Neural cell (in vitro differentiated cells): ENCODE data around the gene MRRF. TPM values are rescaled to one million over a fixed set of nuclear protein-coding genes. Genes with fewer than 3 reads are reported as not detected.

Experiments
- H2AFZ ChIP-seq: fragments of 200-600, 300-800 bp; sonication (generic), shearing (Covaris generic); 2 replicates; pipeline ENCODE4 v1.6.0; 2014; ENCODE audit warnings: low read depth, mild to moderate bottlenecking, antibody characterized with exemption, low read length, moderate library complexity
- H3F3A ChIP-seq: fragments of 200-600 bp; shearing (Covaris generic); 2 replicates; pipeline ENCODE4 v1.6.1; 2016; ENCODE audit warnings: mild to moderate bottlenecking, moderate library complexity, mixed read lengths, antibody characterized with exemption, low read length; ENCODE audit not compliant: insufficient read depth, poor library complexity, severe bottlenecking
- H3K27ac ChIP-seq: fragments of 200-600, 300-800 bp; sonication (generic), shearing (Covaris generic); 2 replicates; pipeline ENCODE4 v1.5.1; 2014; ENCODE audit warnings: mild to moderate bottlenecking, low read length, moderate library complexity
- H3K27me3 ChIP-seq: fragments of 300-800, 200-600 bp; sonication (generic), shearing (Covaris generic); 2 replicates; pipeline ENCODE4 v1.6.0; 2014; ENCODE audit warnings: mild to moderate bottlenecking, low read depth, low read length, moderate library complexity; ENCODE audit not compliant: insufficient read depth
- H3K36me3 ChIP-seq: fragments of 300-800, 200-600 bp; sonication (generic), shearing (Covaris generic); 2 replicates; pipeline ENCODE4 v1.5.1; 2014; ENCODE audit warnings: mild to moderate bottlenecking, antibody characterized with exemption, low read length, moderate library complexity; ENCODE audit not compliant: insufficient read depth
- H3K4me2 ChIP-seq: fragments of 300-800, 200-600 bp; sonication (generic), shearing (Covaris generic); 2 replicates; pipeline ENCODE4 v1.6.0; 2014; ENCODE audit warnings: mild to moderate bottlenecking, low read length
- H3K4me3 ChIP-seq: fragments of 300-800, 200-600 bp; sonication (generic), shearing (Covaris generic); 2 replicates; pipeline ENCODE4 v1.5.1; 2014; ENCODE audit warnings: mild to moderate bottlenecking, low read length, moderate library complexity
- H3K79me2 ChIP-seq: fragments of 200-600 bp; shearing (Covaris generic); replicated peaks from 2 replicates; pipeline ENCODE4 v1.6.0; 2014; ENCODE audit warnings: mild to moderate bottlenecking, low read length, moderate library complexity; ENCODE audit not compliant: insufficient read depth
- H3K9ac ChIP-seq: fragments of 300-800, 200-600 bp; sonication (generic), shearing (Covaris generic); 2 replicates; pipeline ENCODE4 v1.6.1; 2016; ENCODE audit warnings: mild to moderate bottlenecking, low read length, mixed read lengths
- H3K9me2 ChIP-seq: fragments of 200-600 bp; shearing (Covaris generic); 2 replicates; pipeline ENCODE4 v1.6.1; 2016; ENCODE audit warnings: mild to moderate bottlenecking, low read length, mixed read lengths; ENCODE audit not compliant: insufficient read depth
- H3K9me3 ChIP-seq: fragments of 200-600, 300-800 bp; sonication (generic), shearing (Covaris generic); 2 replicates; pipeline ENCODE4 v1.6.1; 2016; ENCODE audit warnings: mild to moderate bottlenecking, mixed run types, low read length, moderate library complexity, mixed read lengths
- H4K20me1 ChIP-seq: fragments of 200-600 bp; shearing (Covaris generic); 2 replicates; pipeline ENCODE4 v1.6.1; 2016; ENCODE audit warnings: mild to moderate bottlenecking, mixed run types; ENCODE audit not compliant: insufficient read depth
- EP300 ChIP-seq: fragments of 450-650 bp; conservative IDR thresholded peaks from 2 replicates; pipeline ENCODE4 v1.6.1; 2014; ENCODE audit warnings: antibody characterized with exemption, mild to moderate bottlenecking, moderate library complexity; ENCODE audit not compliant: poor library complexity, severe bottlenecking
- EZH2 ChIP-seq: fragments of 200-600, 300-800 bp; shearing (Covaris generic), sonication (generic); IDR thresholded peaks from 2 replicates; pipeline ENCODE4 v1.6.1; 2014; ENCODE audit warnings: antibody characterized with exemption, low read length, borderline replicate concordance, mild to moderate bottlenecking; ENCODE audit not compliant: insufficient read depth, poor library complexity, severe bottlenecking
- MXI1 ChIP-seq: fragments of 450-650 bp; conservative IDR thresholded peaks from 2 replicates; pipeline ENCODE4 v1.6.1; 2014; ENCODE audit warnings: antibody characterized with exemption, mild to moderate bottlenecking; ENCODE audit not compliant: poor library complexity, severe bottlenecking
- POLR2AphosphoS5 ChIP-seq: IDR thresholded peaks from 2 replicates; pipeline ENCODE4 v1.6.1; 2012
- RAD21 ChIP-seq: fragments of 450-650 bp; conservative IDR thresholded peaks from 2 replicates; pipeline ENCODE4 v1.6.1; 2014; ENCODE audit warnings: antibody characterized with exemption, mild to moderate bottlenecking, moderate library complexity
- SMC3 ChIP-seq: fragments of 450-650 bp; conservative IDR thresholded peaks from 2 replicates; pipeline ENCODE4 v1.6.1; 2014; ENCODE audit warnings: antibody characterized with exemption, mild to moderate bottlenecking, moderate library complexity; ENCODE audit not compliant: poor library complexity
- TAF1 ChIP-seq: IDR thresholded peaks from 2 replicates; pipeline ENCODE4 v1.6.1; 2012; ENCODE audit warnings: low read depth
- polyA plus RNA-seq: library from polyadenylated mRNA; depleted of rRNA; stranded (reverse); fragments of >200 nt; gene quantifications from 2 replicates; pipeline ENCODE4 v1.2.3, GENCODE V29; 2014
- TF ChIP-seq, protein P1 (sequence below): IDR thresholded peaks from 2 replicates; pipeline ENCODE4 v1.6.1; 2012; ENCODE audit warnings: borderline replicate concordance
- TF ChIP-seq, protein P2 (sequence below): fragments of 450-650 bp; IDR thresholded peaks from 2 replicates; pipeline ENCODE4 v1.5.1; 2014; ENCODE audit warnings: antibody characterized with exemption, mild to moderate bottlenecking, moderate library complexity; ENCODE audit not compliant: poor library complexity, severe bottlenecking

Gene MRRF
- polyA plus RNA-seq, 1 donor from 2014 or later: 40.7 TPM

DNA sequence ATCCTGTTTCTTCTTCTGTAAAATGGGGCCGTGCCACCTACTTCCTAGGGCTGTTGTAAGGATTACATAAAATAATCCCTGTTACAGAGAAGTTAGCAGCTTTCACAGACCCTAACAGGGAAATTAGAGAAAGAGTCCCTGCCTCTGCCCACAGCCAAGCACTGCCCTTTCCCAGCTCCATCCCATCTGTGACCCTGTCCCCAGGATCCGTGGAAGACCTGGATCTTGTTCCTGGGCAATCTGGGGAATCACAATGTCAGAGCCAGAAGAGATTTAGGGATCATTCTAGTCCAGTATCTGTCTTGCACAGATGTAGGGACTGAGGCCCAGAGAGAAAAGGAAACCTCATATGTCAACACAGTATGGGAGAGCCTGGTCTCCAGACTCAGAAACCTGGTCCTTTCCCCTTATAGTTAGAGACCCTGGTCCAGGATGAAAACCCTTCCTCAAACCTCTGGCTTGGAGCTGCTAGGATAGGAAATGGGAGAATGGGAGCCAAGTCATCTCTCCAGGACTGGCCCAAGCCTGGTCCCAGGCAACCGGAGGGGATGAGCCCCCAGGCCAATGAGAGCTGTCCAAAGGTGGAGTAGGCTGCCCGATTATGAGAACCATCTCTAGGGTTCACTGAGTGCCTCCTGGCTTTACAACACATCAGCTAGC is 48.4 kb upstream of the MRRF start:
- Histone ChIP-seq H3K9ac (no peak overlapping the region), H3K4me2 (no peak overlapping the region), H3K9me3 (no peaks in the 10 kb centered on the region), H3K79me2 (no peaks in the 10 kb centered on the region), H3K27ac (no peak overlapping the region), H3K4me3 (no peak overlapping the region), H3K36me3 (no peaks in the 10 kb centered on the region), H3F3A (no peaks in the 10 kb centered on the region), H3K27me3 (peaks cover 100% of the 10 kb centered on the region), H3K9me2 (no peaks in the 10 kb centered on the region), H4K20me1 (no peaks in the 10 kb centered on the region), H2AFZ (no peak overlapping the region)
- TF ChIP-seq TAF1: no peak
- no peak for TF ChIP-seq EP300
- no peak for TF ChIP-seq SMC3
- TF ChIP-seq, protein P1, sequence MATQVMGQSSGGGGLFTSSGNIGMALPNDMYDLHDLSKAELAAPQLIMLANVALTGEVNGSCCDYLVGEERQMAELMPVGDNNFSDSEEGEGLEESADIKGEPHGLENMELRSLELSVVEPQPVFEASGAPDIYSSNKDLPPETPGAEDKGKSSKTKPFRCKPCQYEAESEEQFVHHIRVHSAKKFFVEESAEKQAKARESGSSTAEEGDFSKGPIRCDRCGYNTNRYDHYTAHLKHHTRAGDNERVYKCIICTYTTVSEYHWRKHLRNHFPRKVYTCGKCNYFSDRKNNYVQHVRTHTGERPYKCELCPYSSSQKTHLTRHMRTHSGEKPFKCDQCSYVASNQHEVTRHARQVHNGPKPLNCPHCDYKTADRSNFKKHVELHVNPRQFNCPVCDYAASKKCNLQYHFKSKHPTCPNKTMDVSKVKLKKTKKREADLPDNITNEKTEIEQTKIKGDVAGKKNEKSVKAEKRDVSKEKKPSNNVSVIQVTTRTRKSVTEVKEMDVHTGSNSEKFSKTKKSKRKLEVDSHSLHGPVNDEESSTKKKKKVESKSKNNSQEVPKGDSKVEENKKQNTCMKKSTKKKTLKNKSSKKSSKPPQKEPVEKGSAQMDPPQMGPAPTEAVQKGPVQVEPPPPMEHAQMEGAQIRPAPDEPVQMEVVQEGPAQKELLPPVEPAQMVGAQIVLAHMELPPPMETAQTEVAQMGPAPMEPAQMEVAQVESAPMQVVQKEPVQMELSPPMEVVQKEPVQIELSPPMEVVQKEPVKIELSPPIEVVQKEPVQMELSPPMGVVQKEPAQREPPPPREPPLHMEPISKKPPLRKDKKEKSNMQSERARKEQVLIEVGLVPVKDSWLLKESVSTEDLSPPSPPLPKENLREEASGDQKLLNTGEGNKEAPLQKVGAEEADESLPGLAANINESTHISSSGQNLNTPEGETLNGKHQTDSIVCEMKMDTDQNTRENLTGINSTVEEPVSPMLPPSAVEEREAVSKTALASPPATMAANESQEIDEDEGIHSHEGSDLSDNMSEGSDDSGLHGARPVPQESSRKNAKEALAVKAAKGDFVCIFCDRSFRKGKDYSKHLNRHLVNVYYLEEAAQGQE: no peak
- TF ChIP-seq POLR2AphosphoS5: no peak
- no peak for TF ChIP-seq EZH2
- TF ChIP-seq, protein P2, sequence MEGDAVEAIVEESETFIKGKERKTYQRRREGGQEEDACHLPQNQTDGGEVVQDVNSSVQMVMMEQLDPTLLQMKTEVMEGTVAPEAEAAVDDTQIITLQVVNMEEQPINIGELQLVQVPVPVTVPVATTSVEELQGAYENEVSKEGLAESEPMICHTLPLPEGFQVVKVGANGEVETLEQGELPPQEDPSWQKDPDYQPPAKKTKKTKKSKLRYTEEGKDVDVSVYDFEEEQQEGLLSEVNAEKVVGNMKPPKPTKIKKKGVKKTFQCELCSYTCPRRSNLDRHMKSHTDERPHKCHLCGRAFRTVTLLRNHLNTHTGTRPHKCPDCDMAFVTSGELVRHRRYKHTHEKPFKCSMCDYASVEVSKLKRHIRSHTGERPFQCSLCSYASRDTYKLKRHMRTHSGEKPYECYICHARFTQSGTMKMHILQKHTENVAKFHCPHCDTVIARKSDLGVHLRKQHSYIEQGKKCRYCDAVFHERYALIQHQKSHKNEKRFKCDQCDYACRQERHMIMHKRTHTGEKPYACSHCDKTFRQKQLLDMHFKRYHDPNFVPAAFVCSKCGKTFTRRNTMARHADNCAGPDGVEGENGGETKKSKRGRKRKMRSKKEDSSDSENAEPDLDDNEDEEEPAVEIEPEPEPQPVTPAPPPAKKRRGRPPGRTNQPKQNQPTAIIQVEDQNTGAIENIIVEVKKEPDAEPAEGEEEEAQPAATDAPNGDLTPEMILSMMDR: no peak
- no peak for TF ChIP-seq MXI1
- no peak for TF ChIP-seq RAD21

DNA sequence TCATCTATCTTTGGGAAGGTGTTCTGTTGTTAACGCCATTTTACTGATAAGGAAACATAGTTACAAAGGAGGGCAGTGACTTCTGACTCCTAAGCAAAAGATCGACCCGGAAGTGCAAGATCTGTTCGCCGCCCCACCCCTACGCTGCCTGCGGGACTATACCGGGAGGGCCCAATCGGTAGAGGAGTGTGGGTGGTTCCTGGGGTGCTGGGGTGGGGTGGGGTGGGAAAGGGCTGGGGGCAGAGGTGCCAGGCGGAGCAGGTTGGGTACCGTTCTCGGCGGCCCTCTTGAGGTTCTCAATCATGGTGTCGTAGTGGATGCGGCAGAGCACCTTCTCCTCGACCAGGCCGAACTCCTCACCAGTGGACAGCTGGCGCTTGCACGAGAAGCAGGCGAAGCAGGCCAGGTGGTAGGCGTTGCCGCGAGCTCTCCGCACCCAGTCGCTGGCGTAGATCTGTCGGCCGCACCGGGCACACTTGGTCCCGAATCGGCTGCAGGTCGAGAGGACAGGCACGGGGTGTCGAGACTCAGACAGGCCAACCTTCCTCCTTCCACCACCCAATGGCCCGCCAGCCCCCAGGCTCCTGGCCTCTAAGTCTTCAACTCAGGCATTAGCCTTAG is 47.8 kb upstream of the MRRF start:
- Histone ChIP-seq H3K9me2 (no peaks in the 10 kb centered on the region), H4K20me1 (no peaks in the 10 kb centered on the region), H3K36me3 (no peaks in the 10 kb centered on the region), H3K4me2 (no peak overlapping the region), H3F3A (no peaks in the 10 kb centered on the region), H3K27me3 (peaks cover 100% of the 10 kb centered on the region), H3K79me2 (no peaks in the 10 kb centered on the region), H3K9me3 (no peaks in the 10 kb centered on the region), H3K27ac (no peak overlapping the region), H3K9ac (no peak overlapping the region), H2AFZ (no peak overlapping the region), H3K4me3 (no peak overlapping the region)
- no peak for TF ChIP-seq EZH2
- TF ChIP-seq MXI1: no peak
- TF ChIP-seq, protein P2: no peak
- TF ChIP-seq POLR2AphosphoS5: no peak
- TF ChIP-seq EP300: no peak
- TF ChIP-seq TAF1: no peak
- TF ChIP-seq SMC3: no peak
- TF ChIP-seq, protein P1: no peak
- no peak for TF ChIP-seq RAD21
